Measurements from ENCODE around the gene ZNF316.

GRCh38 chr7:6654842-6655610, 17.9 kb downstream of the ZNF316 start:
- TF ChIP-seq POLR2AphosphoS5 (IDR thresholded peaks at IDR 0.05) (no peak), EP300 (IDR thresholded peaks at IDR 0.05) (no peak), POLR2A (IDR thresholded peaks at IDR 0.05) (no peak)
- TF ChIP-seq, protein P1, sequence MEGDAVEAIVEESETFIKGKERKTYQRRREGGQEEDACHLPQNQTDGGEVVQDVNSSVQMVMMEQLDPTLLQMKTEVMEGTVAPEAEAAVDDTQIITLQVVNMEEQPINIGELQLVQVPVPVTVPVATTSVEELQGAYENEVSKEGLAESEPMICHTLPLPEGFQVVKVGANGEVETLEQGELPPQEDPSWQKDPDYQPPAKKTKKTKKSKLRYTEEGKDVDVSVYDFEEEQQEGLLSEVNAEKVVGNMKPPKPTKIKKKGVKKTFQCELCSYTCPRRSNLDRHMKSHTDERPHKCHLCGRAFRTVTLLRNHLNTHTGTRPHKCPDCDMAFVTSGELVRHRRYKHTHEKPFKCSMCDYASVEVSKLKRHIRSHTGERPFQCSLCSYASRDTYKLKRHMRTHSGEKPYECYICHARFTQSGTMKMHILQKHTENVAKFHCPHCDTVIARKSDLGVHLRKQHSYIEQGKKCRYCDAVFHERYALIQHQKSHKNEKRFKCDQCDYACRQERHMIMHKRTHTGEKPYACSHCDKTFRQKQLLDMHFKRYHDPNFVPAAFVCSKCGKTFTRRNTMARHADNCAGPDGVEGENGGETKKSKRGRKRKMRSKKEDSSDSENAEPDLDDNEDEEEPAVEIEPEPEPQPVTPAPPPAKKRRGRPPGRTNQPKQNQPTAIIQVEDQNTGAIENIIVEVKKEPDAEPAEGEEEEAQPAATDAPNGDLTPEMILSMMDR (IDR thresholded peaks at IDR 0.05), result no peak

Data from gastroesophageal sphincter (tissue), 3 donors.